ENCODE results near the gene BEGAIN.

- TF ChIP-seq, protein P1, sequence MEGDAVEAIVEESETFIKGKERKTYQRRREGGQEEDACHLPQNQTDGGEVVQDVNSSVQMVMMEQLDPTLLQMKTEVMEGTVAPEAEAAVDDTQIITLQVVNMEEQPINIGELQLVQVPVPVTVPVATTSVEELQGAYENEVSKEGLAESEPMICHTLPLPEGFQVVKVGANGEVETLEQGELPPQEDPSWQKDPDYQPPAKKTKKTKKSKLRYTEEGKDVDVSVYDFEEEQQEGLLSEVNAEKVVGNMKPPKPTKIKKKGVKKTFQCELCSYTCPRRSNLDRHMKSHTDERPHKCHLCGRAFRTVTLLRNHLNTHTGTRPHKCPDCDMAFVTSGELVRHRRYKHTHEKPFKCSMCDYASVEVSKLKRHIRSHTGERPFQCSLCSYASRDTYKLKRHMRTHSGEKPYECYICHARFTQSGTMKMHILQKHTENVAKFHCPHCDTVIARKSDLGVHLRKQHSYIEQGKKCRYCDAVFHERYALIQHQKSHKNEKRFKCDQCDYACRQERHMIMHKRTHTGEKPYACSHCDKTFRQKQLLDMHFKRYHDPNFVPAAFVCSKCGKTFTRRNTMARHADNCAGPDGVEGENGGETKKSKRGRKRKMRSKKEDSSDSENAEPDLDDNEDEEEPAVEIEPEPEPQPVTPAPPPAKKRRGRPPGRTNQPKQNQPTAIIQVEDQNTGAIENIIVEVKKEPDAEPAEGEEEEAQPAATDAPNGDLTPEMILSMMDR (IDR thresholded peaks at IDR 0.05): no peak
- no peak for TF ChIP-seq POLR2A (IDR thresholded peaks at IDR 0.05)
These were observed 10.8 kb downstream of the BEGAIN start for GRCh38 chr14:100576091-100577085.

Data from thyroid gland (tissue), 4 donors.